Neural progenitor cell (in vitro differentiated cells): Measurements from ENCODE around the gene MEIOSIN. TPM values are rescaled to one million over a fixed set of nuclear protein-coding genes. Genes with fewer than 3 reads are reported as not detected.
A peak's percentile ranks its signal among the peaks of the same experiment; 100 is the strongest.

Experiments
- DNase-seq: peaks from one replicate; pipeline ENCODE4 v3.0.0-alpha.2; 2016; ENCODE audit warnings: low spot score
- H2AFZ ChIP-seq: fragments of 200-600 bp; sonication (generic); replicated peaks from 2 replicates; pipeline ENCODE4 v1.6.1; 2016; ENCODE audit warnings: antibody characterized with exemption
- H3F3A ChIP-seq: fragments of 200-600 bp; sonication (generic); 2 replicates; pipeline ENCODE4 v1.6.1; 2016; ENCODE audit warnings: antibody characterized with exemption, low read depth
- H3K27ac ChIP-seq: fragments of 200-600 bp; sonication (generic); 2 replicates; pipeline ENCODE4 v1.5.1; 2016; ENCODE audit warnings: mild to moderate bottlenecking
- H3K27me3 ChIP-seq: fragments of 200-600 bp; sonication (generic); 2 replicates; pipeline ENCODE4 v1.6.1; 2016; ENCODE audit warnings: mild to moderate bottlenecking, moderate library complexity
- H3K36me3 ChIP-seq: fragments of 200-600 bp; sonication (generic); 2 replicates; pipeline ENCODE4 v1.5.1; 2016
- H3K4me1 ChIP-seq: fragments of 200-600 bp; sonication (generic); 2 replicates; pipeline ENCODE4 v1.6.1; 2016; ENCODE audit warnings: mixed run types
- H3K4me2 ChIP-seq: fragments of 200-600 bp; sonication (generic); 2 replicates; pipeline ENCODE4 v1.6.1; 2016
- H3K4me3 ChIP-seq: fragments of 200-600 bp; sonication (generic); 2 replicates; pipeline ENCODE4 v1.5.1; 2016
- H3K79me2 ChIP-seq: fragments of 200-600 bp; sonication (generic); 2 replicates; pipeline ENCODE4 v1.6.1; 2016; ENCODE audit warnings: low read depth
- H3K9ac ChIP-seq: fragments of 200-600 bp; sonication (generic); 2 replicates; pipeline ENCODE4 v1.6.1; 2016
- H3K9me3 ChIP-seq: fragments of 200-600 bp; sonication (generic); 2 replicates; pipeline ENCODE4 v1.5.1; 2016; ENCODE audit warnings: low read depth
- H4K20me1 ChIP-seq: fragments of 200-600 bp; sonication (generic); 2 replicates; pipeline ENCODE4 v1.6.1; 2016; ENCODE audit warnings: low read depth
- H3K27ac Mint-ChIP-seq: 3 replicates; pipeline ENCODE4 v1.8.0; 2021; ENCODE audit warnings: mixed read lengths
- H3K27me3 Mint-ChIP-seq: 2 replicates; pipeline ENCODE4 v1.8.0; 2022; ENCODE audit warnings: low read depth, mild to moderate bottlenecking, inconsistent platforms, moderate library complexity, mixed read lengths; ENCODE audit not compliant: insufficient read depth
- H3K36me3 Mint-ChIP-seq: 3 replicates; pipeline ENCODE4 v1.8.0; 2021; ENCODE audit warnings: mixed read lengths
- H3K4me1 Mint-ChIP-seq: 3 replicates; pipeline ENCODE4 v1.8.0; 2021; ENCODE audit warnings: mixed read lengths
- H3K4me3 Mint-ChIP-seq: 3 replicates; pipeline ENCODE4 v1.8.0; 2021; ENCODE audit warnings: mild to moderate bottlenecking, moderate library complexity, mixed read lengths
- H3K9me3 Mint-ChIP-seq: 3 replicates; pipeline ENCODE4 v1.8.0; 2020; ENCODE audit warnings: mixed read lengths
- EZH2 ChIP-seq: fragments of 200-600 bp; sonication (generic); IDR thresholded peaks from 2 replicates; pipeline ENCODE4 v1.6.1; 2017; ENCODE audit warnings: antibody characterized with exemption, mild to moderate bottlenecking, moderate library complexity
- EZH2phosphoT487 ChIP-seq: fragments of 200-600 bp; sonication (generic); IDR thresholded peaks from 2 replicates; pipeline ENCODE4 v1.6.1; 2017; ENCODE audit warnings: antibody characterized with exemption
- total RNA-seq: library from RNA; depleted of rRNA; stranded (reverse); fragments of >200 nt; gene quantifications from 2 replicates; pipeline ENCODE4 v1.2.3, GENCODE V29; 2015; ENCODE audit warnings: low replicate concordance
- TF ChIP-seq, protein P1 (sequence below): fragments of 200-600 bp; sonication (generic); IDR thresholded peaks from 2 replicates; pipeline ENCODE4 v1.5.1; 2017; ENCODE audit warnings: antibody characterized with exemption, mild to moderate bottlenecking

Gene MEIOSIN
- total RNA-seq, 1 donor from 2014 or later = not detected

GRCh38 chr19:45777395-45777961, 44.2 kb downstream of the MEIOSIN start:
- Histone ChIP-seq H3K27ac (no peak overlapping the region), H3F3A (peaks cover 27% of the 10 kb centered on the region), H2AFZ (no peak overlapping the region), H3K4me3 (no peak overlapping the region), H3K27me3 (peaks cover 5% of the 10 kb centered on the region), H3K79me2 (no peaks in the 10 kb centered on the region), H3K4me2 (no peak overlapping the region), H3K36me3 (no peaks in the 10 kb centered on the region), H3K9me3 (no peaks in the 10 kb centered on the region), H4K20me1 (peaks cover 54% of the 10 kb centered on the region), H3K9ac (no peak overlapping the region), H3K4me1 (peaks cover 12% of the 10 kb centered on the region)
- Mint-ChIP-seq H3K4me1 (peaks cover 17% of the 10 kb centered on the region), H3K4me3 (peak overlapping the region; percentile 50), H3K27me3 (peaks cover 12% of the 10 kb centered on the region), H3K36me3 (peaks cover 20% of the 10 kb centered on the region), H3K27ac (no peak overlapping the region), H3K9me3 (no peaks in the 10 kb centered on the region)
- DNase-seq = no peak
- TF ChIP-seq EZH2 = no peak
- TF ChIP-seq, protein P1, sequence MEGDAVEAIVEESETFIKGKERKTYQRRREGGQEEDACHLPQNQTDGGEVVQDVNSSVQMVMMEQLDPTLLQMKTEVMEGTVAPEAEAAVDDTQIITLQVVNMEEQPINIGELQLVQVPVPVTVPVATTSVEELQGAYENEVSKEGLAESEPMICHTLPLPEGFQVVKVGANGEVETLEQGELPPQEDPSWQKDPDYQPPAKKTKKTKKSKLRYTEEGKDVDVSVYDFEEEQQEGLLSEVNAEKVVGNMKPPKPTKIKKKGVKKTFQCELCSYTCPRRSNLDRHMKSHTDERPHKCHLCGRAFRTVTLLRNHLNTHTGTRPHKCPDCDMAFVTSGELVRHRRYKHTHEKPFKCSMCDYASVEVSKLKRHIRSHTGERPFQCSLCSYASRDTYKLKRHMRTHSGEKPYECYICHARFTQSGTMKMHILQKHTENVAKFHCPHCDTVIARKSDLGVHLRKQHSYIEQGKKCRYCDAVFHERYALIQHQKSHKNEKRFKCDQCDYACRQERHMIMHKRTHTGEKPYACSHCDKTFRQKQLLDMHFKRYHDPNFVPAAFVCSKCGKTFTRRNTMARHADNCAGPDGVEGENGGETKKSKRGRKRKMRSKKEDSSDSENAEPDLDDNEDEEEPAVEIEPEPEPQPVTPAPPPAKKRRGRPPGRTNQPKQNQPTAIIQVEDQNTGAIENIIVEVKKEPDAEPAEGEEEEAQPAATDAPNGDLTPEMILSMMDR = no peak
- TF ChIP-seq EZH2phosphoT487 = no peak

DNA sequence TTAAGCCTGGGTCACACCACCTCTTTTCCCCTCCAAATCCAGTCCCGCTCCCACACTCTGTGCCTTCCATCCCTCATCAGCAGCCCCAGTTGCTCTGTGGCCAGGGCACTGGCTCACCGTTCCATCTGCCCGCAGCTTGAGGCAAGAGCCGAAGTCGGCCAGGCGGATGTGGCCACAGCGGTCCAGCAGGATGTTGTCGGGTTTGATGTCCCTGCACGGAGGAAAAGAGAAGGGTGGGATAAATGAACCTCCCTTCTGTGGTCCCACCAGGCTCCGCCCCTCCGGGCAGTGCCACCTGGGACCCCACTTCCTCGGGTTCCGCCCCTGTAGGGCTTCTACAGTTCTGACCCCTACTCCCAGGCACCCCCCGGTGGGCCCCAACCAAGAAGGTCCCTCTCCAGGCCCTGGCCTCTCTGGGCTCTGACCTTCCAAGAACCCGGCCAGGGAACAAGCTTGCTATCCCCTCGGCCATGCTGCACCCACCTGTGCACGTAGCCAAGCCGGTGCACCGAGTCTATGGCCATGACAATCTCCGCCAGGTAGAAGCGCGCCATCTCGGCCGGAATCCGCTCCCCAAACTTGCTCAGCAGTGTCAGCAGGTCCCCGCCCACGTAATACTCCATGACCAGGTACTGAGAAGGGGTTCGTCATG, 44.9 kb downstream of the MEIOSIN start:
- no peaks in the 10 kb centered on the region for H3K9me3 ChIP-seq
- peaks cover 14% of the 10 kb centered on the region for H3K27me3 Mint-ChIP-seq
- TF ChIP-seq EZH2 (no peak), EZH2phosphoT487 (no peak)
- TF ChIP-seq, protein P1 = no peak
- H3K27ac ChIP-seq = no peak overlapping the region
- H3K4me3 Mint-ChIP-seq = peak overlapping the region; percentile 81
- peaks cover 5% of the 10 kb centered on the region for H3K27me3 ChIP-seq
- H3K4me1 ChIP-seq = peaks cover 19% of the 10 kb centered on the region
- peaks cover 20% of the 10 kb centered on the region for H3K4me1 Mint-ChIP-seq
- H2AFZ ChIP-seq = no peak overlapping the region
- H3K4me2 ChIP-seq = no peak overlapping the region
- peaks cover 61% of the 10 kb centered on the region for H4K20me1 ChIP-seq
- DNase-seq = no peak
- H3K27ac Mint-ChIP-seq = no peak overlapping the region
- peaks cover 26% of the 10 kb centered on the region for H3F3A ChIP-seq
- H3K9me3 Mint-ChIP-seq = no peaks in the 10 kb centered on the region
- no peaks in the 10 kb centered on the region for H3K79me2 ChIP-seq
- no peak overlapping the region for H3K4me3 ChIP-seq
- H3K36me3 Mint-ChIP-seq = peaks cover 20% of the 10 kb centered on the region
- H3K36me3 ChIP-seq = no peaks in the 10 kb centered on the region
- no peak overlapping the region for H3K9ac ChIP-seq

GRCh38 chr19:45779231-45780145, 46.2 kb downstream of the MEIOSIN start:
- H3K36me3 Mint-ChIP-seq = peaks cover 16% of the 10 kb centered on the region
- H3K27ac Mint-ChIP-seq = peak overlapping the region; percentile 18
- TF ChIP-seq, protein P1 = peak; percentile 85
- no peak for TF ChIP-seq EZH2
- TF ChIP-seq EZH2phosphoT487 = no peak
- Histone ChIP-seq H3K4me1 (peaks cover 24% of the 10 kb centered on the region), H3K4me3 (peak overlapping the region; percentile 47), H3K36me3 (no peaks in the 10 kb centered on the region), H3K27ac (no peak overlapping the region), H3K9me3 (no peaks in the 10 kb centered on the region), H2AFZ (no peak overlapping the region), H3K9ac (no peak overlapping the region), H3K27me3 (peaks cover 5% of the 10 kb centered on the region), H3K79me2 (no peaks in the 10 kb centered on the region), H3K4me2 (peak overlapping the region; percentile 84), H4K20me1 (peaks cover 74% of the 10 kb centered on the region), H3F3A (peaks cover 26% of the 10 kb centered on the region)
- H3K9me3 Mint-ChIP-seq = no peaks in the 10 kb centered on the region
- H3K4me3 Mint-ChIP-seq = peak overlapping the region; percentile 81
- peak; percentile 96 for DNase-seq
- peaks cover 15% of the 10 kb centered on the region for H3K27me3 Mint-ChIP-seq
- peaks cover 29% of the 10 kb centered on the region for H3K4me1 Mint-ChIP-seq
